Measurements from ENCODE around the gene IL21R. TPM values are rescaled to one million over a fixed set of nuclear protein-coding genes. Genes with fewer than 3 reads are reported as not detected.

IL21R gene
- total and polyA plus RNA-seq, 10 of the 15 experiments (the other 5 are each of a cell fraction or from before 2014, with no cell fraction given), result 5.3 to 138 (median 82.5) TPM

GRCh38 chr16:27426423-27427408 is 24.7 kb downstream of the IL21R start (continued):
- no peak for TF ChIP-seq BCLAF1 (IDR thresholded peaks at IDR 0.05)
- no peak for TF ChIP-seq RELA (IDR thresholded peaks at IDR 0.05; ENCODE audit: borderline replicate concordance, partially characterized antibody)
- TF ChIP-seq STAT1 (conservative IDR thresholded peaks at IDR 0.05), result 0 out of 2 replicates have a peak, but pooled peaks have one; percentile 31
- TF ChIP-seq PKNOX1 (IDR thresholded peaks at IDR 0.05), result peak; percentile 23; the same call in 1 of the 2 replicates

GRCh38 chr16:27427538-27427937 is 25.6 kb downstream of the IL21R start:
- RAD21 ChIA-PET (ENCODE audit: unreplicated experiment), result interaction anchor here (0.6 to 4.3 kb wide), 13 partner anchors 17 to 248 kb away, joined by 3 to 106 read pairs (median 8); partner anchors contain the start of genes IL21R and KDM8
- 3% methylated on average over 5 of the region's 5 CpGs for WGBS (ENCODE audit: insufficient coverage, insufficient replicate concordance, low lambda C conversion rate, missing lambda C conversion rate)
- SMC1A ChIA-PET (ENCODE audit: uncharacterized antibody, unreplicated experiment), result interaction anchor here (0.9 to 11.7 kb wide), 19 partner anchors 10 to 228 kb away, joined by 3 to 161 read pairs (median 5); partner anchors contain the start of gene IL21R
- no peaks in the 10 kb centered on the region for H4K20me1 ChIP-seq (ENCODE audit: control insufficient read depth, insufficient read depth)
- H3K27me3 ChIP-seq (replicated peaks in 1 of 2; ENCODE audit: control insufficient read depth in 2 of 2, insufficient read depth in 2 of 2, low read length in 1 of 2), result no peaks in the 10 kb centered on the region
- CTCF ChIA-PET, result interaction anchor here (0.8 to 6.7 kb wide), 18 partner anchors 10 to 248 kb away, joined by 3 to 113 read pairs (median 6); partner anchors contain the start of genes IL21R and KDM8
- POLR2A ChIA-PET, result interaction anchor here (1.0 to 4.1 kb wide), 14 partner anchors 16 to 228 kb away, joined by 3 to 35 read pairs (median 5); partner anchors contain the start of gene IL21R
- H3K36me3 ChIP-seq (ENCODE audit: control insufficient read depth in 2 of 2, insufficient read depth in 2 of 2, low read length in 1 of 2), result peaks cover 23 to 44% of the 10 kb centered on the region in 2 experiments
- BruUV-seq (replicated peaks), result TSS peak; percentile 60
- peaks cover 89% of the 10 kb centered on the region for H3K4me1 ChIP-seq (ENCODE audit: control insufficient read depth, insufficient read depth, low read length)
- no peak for DNase-seq (ENCODE audit: low read depth, low spot score)
- no peak for FAIRE-seq
- ATAC-seq, result no peak
- H2AFZ ChIP-seq (ENCODE audit: control insufficient read depth, low read depth, low read length), result no peak overlapping the region
- in situ Hi-C loops (cut with MboI) (no loop called here), intact Hi-C loops (cut with micrococcal nuclease; ENCODE audit: unreplicated experiment) (loop anchor here (1.0 to 2.0 kb wide), 2 partner anchors 23 to 53 kb away; no protein-coding TSS in a partner anchor)
- H3K4me2 ChIP-seq (ENCODE audit: control insufficient read depth, insufficient read depth), result peak overlapping the region; percentile 71
- H3K4me3 ChIP-seq, result peak overlapping the region; percentile 66
- H3K27ac ChIP-seq (ENCODE audit: control insufficient read depth, insufficient read depth), result peak overlapping the region; percentile 88
- TF ChIP-seq E2F4 (IDR thresholded peaks at IDR 0.05; ENCODE audit: low read depth, low read length) (no peak), POLR2AphosphoS5 (IDR thresholded peaks at IDR 0.05; ENCODE audit: low read length) (0 out of 2 replicates have a peak, but pooled peaks have one; percentile 2), POLR2AphosphoS2 (IDR thresholded peaks at IDR 0.05; ENCODE audit: low read depth, low read length) (0 out of 2 replicates have a peak, but pooled peaks have one; percentile 37), SREBF1 (IDR thresholded peaks at IDR 0.05; ENCODE audit: low read length) (no peak), TCF3 (IDR thresholded peaks at IDR 0.05; ENCODE audit: borderline replicate concordance, insufficient read depth, low read depth, low read length) (no peak)
- H3K9me3 ChIP-seq (replicated peaks; ENCODE audit: control insufficient read depth, insufficient read depth, low read length), result peaks cover 13% of the 10 kb centered on the region
- peak overlapping the region; percentile 73 for H3K9ac ChIP-seq (ENCODE audit: control insufficient read depth, insufficient read depth, low read length)
- peaks cover 96% of the 10 kb centered on the region for H3K79me2 ChIP-seq (ENCODE audit: control insufficient read depth, insufficient read depth, low read length)
